ENCODE results near the gene TRAPPC3L. TPM values are rescaled to one million over a fixed set of nuclear protein-coding genes. Genes with fewer than 3 reads are reported as not detected.

Gene TRAPPC3L
- total and polyA plus RNA-seq, 2 of the 8 experiments (the other 6 are each of a cell fraction or from before 2014, with no cell fraction given), result not detected

DNA sequence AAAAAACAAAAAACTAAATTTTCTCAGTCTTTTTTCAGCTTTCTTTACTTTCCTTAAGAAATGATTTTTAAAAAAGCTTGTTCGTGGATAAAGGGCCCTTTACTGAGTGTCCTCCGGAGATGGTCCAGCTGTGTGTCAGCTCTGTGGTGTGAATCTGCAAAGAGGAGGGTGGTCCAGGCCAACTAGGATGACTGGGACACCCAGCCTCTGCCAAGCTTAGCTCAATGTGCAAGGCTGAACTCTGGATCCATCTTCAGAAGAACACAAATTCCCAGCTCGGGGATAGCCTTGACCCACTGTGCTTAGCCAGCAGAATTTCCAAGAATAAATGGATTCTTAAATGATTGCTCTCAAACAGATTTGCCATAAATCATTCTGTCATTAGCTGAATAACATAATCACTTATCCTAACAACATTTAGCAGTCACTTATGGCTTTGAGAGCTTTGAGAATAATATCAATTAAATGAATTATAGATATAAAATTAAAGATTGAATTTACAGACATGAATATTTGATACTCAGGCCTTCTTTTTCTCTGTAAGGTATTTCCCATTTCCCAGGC is 48.3 kb downstream of the TRAPPC3L start:
- H3K36me3 ChIP-seq (ENCODE audit: control insufficient read depth in 2 of 4, insufficient read depth in 4 of 4, low read length in 3 of 4), result no peaks in the 10 kb centered on the region
- no peaks in the 10 kb centered on the region for H3K27me3 ChIP-seq (replicated peaks in 1 of 4; ENCODE audit: control insufficient read depth in 3 of 4, extremely low read depth in 1 of 4, insufficient read depth in 3 of 4, low read length in 3 of 4)
- no peak overlapping the region for H3K56ac ChIP-seq (replicated peaks; ENCODE audit: insufficient read length, low read depth, low read length)
- no peak overlapping the region for H3K4me3 ChIP-seq (ENCODE audit: extremely low read depth in 1 of 4, insufficient read depth in 2 of 4, low read depth in 3 of 4, low read length in 4 of 4)
- H3K79me1 ChIP-seq (ENCODE audit: low read depth, low read length), result no peaks in the 10 kb centered on the region
- FAIRE-seq (no peak), DNase-seq (ENCODE audit: low read depth in 1 of 2, low spot score in 2 of 2) (no peak)
- H2BK12ac ChIP-seq (ENCODE audit: low read depth, low read length), result no peak overlapping the region
- H3K27ac ChIP-seq (ENCODE audit: low read depth, low read length), result no peak overlapping the region
- no peaks in the 10 kb centered on the region for H3K9me3 ChIP-seq (ENCODE audit: insufficient read depth in 2 of 2, low read depth in 1 of 2, low read length in 1 of 2)
- H3K23me2 ChIP-seq (ENCODE audit: low read depth, low read length), result no peaks in the 10 kb centered on the region
- 93% methylated on average over 3 of the region's 3 CpGs; no CpG with 5 or more reads in 1 of the 2 experiments for WGBS, 2 experiments (ENCODE audit: extremely low coverage in 1 of 2, insufficient coverage in 1 of 2, insufficient read length in 1 of 2, insufficient replicate concordance in 2 of 2, low coverage in 1 of 2, low lambda C conversion rate in 2 of 2, missing lambda C conversion rate in 1 of 2)
- H3K23ac ChIP-seq (ENCODE audit: insufficient read length), result no peak overlapping the region
- H4K8ac ChIP-seq (ENCODE audit: extremely low read depth, insufficient read depth, low read length), result no peak overlapping the region; the same call in 1 of the 2 replicates
- H3K4me1 ChIP-seq (replicated peaks in 1 of 4; ENCODE audit: control insufficient read depth in 3 of 4, insufficient read depth in 4 of 4, low read length in 3 of 4), result peaks cover 0 to 4% (median 0%) of the 10 kb centered on the region in 4 experiments; a peak in 1 of 7 replicates
- ChIA-PET POLR2A (ENCODE audit: partially characterized antibody) (interaction anchor here (0.6 to 1.4 kb wide), 3 partner anchors 183 to 244 kb away, joined by 3 read pairs; partner anchors contain the start of genes TSPYL1 and TSPYL4), CTCF (ENCODE audit: partially characterized antibody) (interaction anchor here (0.7 to 3.2 kb wide), 14 partner anchors 11 to 280 kb away, joined by 3 to 20 read pairs (median 3); partner anchors contain the start of gene CALHM5)
- no peaks in the 10 kb centered on the region for H3K79me2 ChIP-seq (ENCODE audit: control insufficient read depth in 1 of 2, insufficient read depth in 2 of 2, low read length in 2 of 2)
- H2AK5ac ChIP-seq (ENCODE audit: low read depth, low read length), result no peak overlapping the region
- no peak overlapping the region for H3K4ac ChIP-seq (replicated peaks; ENCODE audit: insufficient read length, low read depth, low read length)
- no peaks in the 10 kb centered on the region for H4K20me1 ChIP-seq (replicated peaks in 1 of 2; ENCODE audit: control insufficient read depth in 1 of 2, insufficient read depth in 2 of 2, low read length in 2 of 2)
- no peak overlapping the region for H2BK20ac ChIP-seq (ENCODE audit: low read length)
- no peak overlapping the region for H2BK120ac ChIP-seq (replicated peaks; ENCODE audit: low read depth, low read length)
- H3K18ac ChIP-seq (ENCODE audit: extremely low read depth, low read length), result no peak overlapping the region
- no peak overlapping the region for H3K9ac ChIP-seq (replicated peaks in 1 of 4; ENCODE audit: extremely low read depth in 1 of 4, low read depth in 3 of 4, low read length in 3 of 4)
- H4K5ac ChIP-seq (ENCODE audit: insufficient read length, low read depth, low read length), result no peak overlapping the region
- H2AFZ ChIP-seq (ENCODE audit: low read length), result no peak overlapping the region
- no peak overlapping the region for H3K14ac ChIP-seq (ENCODE audit: insufficient read length)
- no peak overlapping the region for H4K91ac ChIP-seq (replicated peaks; ENCODE audit: insufficient read length, low read length)
- no peak overlapping the region for H2BK15ac ChIP-seq (ENCODE audit: low read length)
- no peak overlapping the region for H2BK5ac ChIP-seq (ENCODE audit: low read depth, low read length)
- no peak overlapping the region for H3K4me2 ChIP-seq (ENCODE audit: insufficient read depth in 1 of 2, low read depth in 2 of 2, low read length in 2 of 2)
- no peak for TF ChIP-seq SIN3A (conservative IDR thresholded peaks at IDR 0.05 in 1 of 2, IDR thresholded peaks at IDR 0.05 in 1 of 2; ENCODE audit: low read depth in 1 of 2, low read length in 2 of 2)
- TF ChIP-seq RBBP5 (IDR thresholded peaks at IDR 0.05; ENCODE audit: borderline replicate concordance, low read depth, low read length), result no peak
- TF ChIP-seq SP1 (IDR thresholded peaks at IDR 0.05; ENCODE audit: low read depth, low read length), result no peak
- no peak for TF ChIP-seq RXRA (IDR thresholded peaks at IDR 0.05; ENCODE audit: insufficient read depth, low read depth, low read length)
- TF ChIP-seq EP300 (IDR thresholded peaks at IDR 0.05; ENCODE audit: borderline replicate concordance in 1 of 2, low read depth in 2 of 2, low read length in 2 of 2), result no peak
- TF ChIP-seq SAP30 (IDR thresholded peaks at IDR 0.05; ENCODE audit: insufficient read depth, insufficient replicate concordance, low read length), result no peak
- no peak for TF ChIP-seq TBP (IDR thresholded peaks at IDR 0.05; ENCODE audit: low read depth, low read length)
- no peak for TF ChIP-seq HDAC6 (IDR thresholded peaks at IDR 0.05; ENCODE audit: low read depth, low read length)
- TF ChIP-seq SP2 (IDR thresholded peaks at IDR 0.05; ENCODE audit: low read length), result no peak
- no peak for TF ChIP-seq RAD21 (IDR thresholded peaks at IDR 0.05 in 1 of 2, conservative IDR thresholded peaks at IDR 0.05 in 1 of 2; ENCODE audit: low read depth in 2 of 2, low read length in 2 of 2)
- TF ChIP-seq CHD2 (IDR thresholded peaks at IDR 0.05; ENCODE audit: low read length), result no peak
- TF ChIP-seq TEAD4 (IDR thresholded peaks at IDR 0.05; ENCODE audit: low read depth, low read length), result no peak
- TF ChIP-seq KDM4A (IDR thresholded peaks at IDR 0.05; ENCODE audit: low read depth, low read length, severe bottlenecking), result no peak

Data from H1 (cell line).